ENCODE measurements around the gene SPRED2. TPM values are rescaled to one million over a fixed set of nuclear protein-coding genes. Genes with fewer than 3 reads are reported as not detected.
A peak's percentile ranks its signal among the peaks of the same experiment; 100 is the strongest.

Gene SPRED2
- total RNA-seq, 2 donors from 2014 or later: 21.9 to 22.3 TPM

DNA sequence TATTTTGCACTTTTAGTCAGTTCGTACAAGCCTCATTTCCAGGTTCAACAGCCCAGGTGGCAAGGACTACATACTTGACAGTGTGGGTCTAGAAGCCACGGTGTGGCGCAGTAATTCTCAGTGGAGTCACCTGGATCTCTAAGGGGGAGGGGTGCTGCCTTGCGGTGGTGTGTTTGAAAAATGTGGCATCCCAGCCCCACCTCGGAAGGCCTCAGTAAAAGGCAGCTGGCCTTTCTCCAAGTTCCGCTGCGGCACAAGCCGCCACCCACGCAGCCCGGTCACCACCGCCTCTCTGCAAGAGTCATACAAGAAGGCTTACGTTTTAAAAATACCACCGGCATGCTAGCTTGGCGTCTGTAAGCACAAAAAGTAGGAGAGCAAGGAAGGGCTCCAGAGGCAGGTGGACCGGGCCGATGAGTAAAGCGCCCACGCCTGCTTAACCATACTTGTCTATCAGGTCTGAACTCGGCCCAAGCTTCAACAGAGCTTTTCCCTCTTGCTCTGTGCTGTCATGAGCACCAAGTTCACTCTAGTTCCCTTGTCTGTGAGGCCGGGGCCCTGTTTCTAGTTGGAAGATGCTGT is 49.5 kb downstream of the SPRED2 start:
- H3K36me3 ChIP-seq: no peaks in the 10 kb centered on the region
- peak overlapping the region; percentile 55 for H3K4me3 ChIP-seq
- peak overlapping the region; percentile 51 to 70 for H3K27ac ChIP-seq
- TF ChIP-seq CTCF (IDR thresholded peaks at IDR 0.05): no peak
- no peaks in the 10 kb centered on the region for H3K27me3 ChIP-seq (replicated peaks; ENCODE audit: insufficient read depth)
- H3K9me3 ChIP-seq: no peaks in the 10 kb centered on the region
- DNase-seq (ENCODE audit: low spot score): peak; percentile 55
- peaks cover 28 to 39% of the 10 kb centered on the region in 2 donors for H3K4me1 ChIP-seq (ENCODE audit: control insufficient read depth in 1 of 2, low read depth in 2 of 2)
- no peak for ATAC-seq (ENCODE audit: insufficient number of reproducible peaks, low FRiP score, low read depth)

DNA sequence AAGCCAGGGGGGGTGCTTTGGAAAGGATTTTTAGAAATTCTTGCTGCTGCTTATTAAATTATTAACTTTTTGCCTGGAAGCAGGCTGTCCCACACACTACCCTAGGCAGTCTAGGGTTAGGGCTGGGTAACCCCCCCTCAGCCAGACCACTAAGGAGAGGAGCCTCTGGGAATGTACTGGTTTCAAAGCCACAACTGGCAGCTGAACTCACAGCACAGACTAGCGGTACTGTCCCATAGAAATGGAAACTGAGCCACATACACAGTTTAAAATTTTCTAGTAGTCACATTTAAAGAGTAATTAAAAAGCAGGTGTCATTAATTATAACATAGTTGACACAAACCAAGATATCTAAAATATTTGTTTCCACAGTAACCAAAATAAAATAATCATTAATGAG is 50.1 kb downstream of the SPRED2 start:
- no peak for TF ChIP-seq CTCF (IDR thresholded peaks at IDR 0.05)
- Histone ChIP-seq H3K36me3 (no peaks in the 10 kb centered on the region), H3K9me3 (no peaks in the 10 kb centered on the region), H3K27ac (peak overlapping the region in 1 of 2 donors; percentile 70), H3K4me3 (peak overlapping the region; percentile 55), H3K4me1 (ENCODE audit: control insufficient read depth in 1 of 2, low read depth in 2 of 2) (peaks cover 28 to 45% of the 10 kb centered on the region in 2 donors), H3K27me3 (replicated peaks; ENCODE audit: insufficient read depth) (no peaks in the 10 kb centered on the region)
- ATAC-seq (ENCODE audit: insufficient number of reproducible peaks, low FRiP score, low read depth) (no peak), DNase-seq (ENCODE audit: low spot score) (no peak)

- TF ChIP-seq CTCF (IDR thresholded peaks at IDR 0.05): no peak
- H3K27me3 ChIP-seq (replicated peaks; ENCODE audit: insufficient read depth): no peaks in the 10 kb centered on the region
- H3K9me3 ChIP-seq: no peaks in the 10 kb centered on the region
- peaks cover 28 to 45% of the 10 kb centered on the region in 2 donors for H3K4me1 ChIP-seq (ENCODE audit: control insufficient read depth in 1 of 2, low read depth in 2 of 2)
- no peaks in the 10 kb centered on the region for H3K36me3 ChIP-seq
- ATAC-seq (ENCODE audit: insufficient number of reproducible peaks, low FRiP score, low read depth): no peak
- H3K4me3 ChIP-seq: no peak overlapping the region
- DNase-seq (ENCODE audit: low spot score): no peak
- H3K27ac ChIP-seq: no peak overlapping the region
Measured at GRCh38 chr2:65381607-65382051, 50.8 kb downstream of the SPRED2 start.

- DNase-seq (ENCODE audit: low spot score) (no peak), ATAC-seq (ENCODE audit: insufficient number of reproducible peaks, low FRiP score, low read depth) (no peak)
- Histone ChIP-seq H3K27me3 (replicated peaks; ENCODE audit: insufficient read depth) (no peaks in the 10 kb centered on the region), H3K36me3 (no peaks in the 10 kb centered on the region), H3K4me3 (no peak overlapping the region), H3K27ac (no peak overlapping the region), H3K9me3 (no peaks in the 10 kb centered on the region), H3K4me1 (ENCODE audit: control insufficient read depth in 1 of 2, low read depth in 2 of 2) (peaks cover 28 to 45% of the 10 kb centered on the region in 2 donors)
- TF ChIP-seq CTCF (IDR thresholded peaks at IDR 0.05): no peak
Measured at GRCh38 chr2:65380255-65380654, 52.1 kb downstream of the SPRED2 start.

DNA sequence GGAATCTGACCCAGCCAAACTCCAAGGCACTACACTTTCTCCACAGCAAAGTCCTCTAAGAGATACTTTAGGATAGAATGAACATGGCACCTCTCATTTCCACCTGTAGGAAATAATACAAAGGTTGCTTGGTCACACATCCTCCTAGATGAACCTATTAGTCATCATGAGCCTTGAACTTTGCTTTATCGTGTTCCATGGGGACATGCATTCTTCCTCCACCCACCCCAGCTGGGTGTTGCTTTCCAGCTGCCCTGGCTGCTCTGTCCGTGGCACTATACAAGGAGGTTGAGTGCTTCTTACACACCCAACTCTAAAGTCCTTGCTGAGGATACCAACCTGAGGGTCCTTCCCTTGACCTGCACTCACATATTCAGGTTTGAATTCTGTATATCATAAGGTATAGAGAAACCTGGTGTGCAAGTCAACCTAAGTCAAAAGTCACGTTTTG is 52.7 kb downstream of the SPRED2 start:
- ATAC-seq (ENCODE audit: insufficient number of reproducible peaks, low FRiP score, low read depth) (no peak), DNase-seq (ENCODE audit: low spot score) (no peak)
- H3K27me3 ChIP-seq (replicated peaks; ENCODE audit: insufficient read depth): no peaks in the 10 kb centered on the region
- no peak overlapping the region for H3K27ac ChIP-seq
- H3K4me3 ChIP-seq: no peak overlapping the region
- no peaks in the 10 kb centered on the region for H3K9me3 ChIP-seq
- H3K4me1 ChIP-seq (ENCODE audit: control insufficient read depth in 1 of 2, low read depth in 2 of 2): peaks cover 28 to 45% of the 10 kb centered on the region in 2 donors
- TF ChIP-seq CTCF (IDR thresholded peaks at IDR 0.05): no peak
- no peaks in the 10 kb centered on the region for H3K36me3 ChIP-seq
